NT2/D1 (cell line): ENCODE results near the gene SLC9A3.

Experiments
- DNase-seq: peaks from one replicate; pipeline ENCODE4 v3.0.0-alpha.2; 2011; ENCODE audit warnings: low read depth, low spot score
- H3K27me3 ChIP-seq: 2 replicates; pipeline ENCODE4 v1.6.0; 2011; ENCODE audit warnings: mild to moderate bottlenecking; ENCODE audit not compliant: insufficient read length, insufficient read depth
- H3K36me3 ChIP-seq: 2 replicates; pipeline ENCODE4 v1.6.1; 2011; ENCODE audit warnings: mild to moderate bottlenecking, low read length, mixed read lengths; ENCODE audit not compliant: insufficient read depth, insufficient read length
- H3K4me1 ChIP-seq: 2 replicates; pipeline ENCODE4 v1.5.1; 2011; ENCODE audit not compliant: insufficient read depth, insufficient read length
- H3K4me3 ChIP-seq: 2 replicates; pipeline ENCODE4 v1.5.1; 2011; ENCODE audit warnings: low read depth; ENCODE audit not compliant: insufficient read length
- H3K9ac ChIP-seq: 2 replicates; pipeline ENCODE4 v1.6.0; 2011; ENCODE audit warnings: low read depth; ENCODE audit not compliant: insufficient read length
- H3K9me3 ChIP-seq: 2 replicates; pipeline ENCODE4 v1.5.1; 2011; ENCODE audit warnings: mild to moderate bottlenecking, low read length; ENCODE audit not compliant: insufficient read depth
- SUZ12 ChIP-seq: IDR thresholded peaks from 2 replicates; pipeline ENCODE4 v1.6.1; 2011; ENCODE audit not compliant: insufficient read length, insufficient read depth; ENCODE audit errors: extremely low read depth
- YY1 ChIP-seq: IDR thresholded peaks from 2 replicates; pipeline ENCODE4 v1.6.1; 2011; ENCODE audit not compliant: insufficient read length, insufficient read depth
- ZNF274 ChIP-seq: IDR thresholded peaks from 2 replicates; pipeline ENCODE4 v1.6.1; 2011; ENCODE audit warnings: mild to moderate bottlenecking, low read depth, low read length

The SLC9A3 gene

DNA sequence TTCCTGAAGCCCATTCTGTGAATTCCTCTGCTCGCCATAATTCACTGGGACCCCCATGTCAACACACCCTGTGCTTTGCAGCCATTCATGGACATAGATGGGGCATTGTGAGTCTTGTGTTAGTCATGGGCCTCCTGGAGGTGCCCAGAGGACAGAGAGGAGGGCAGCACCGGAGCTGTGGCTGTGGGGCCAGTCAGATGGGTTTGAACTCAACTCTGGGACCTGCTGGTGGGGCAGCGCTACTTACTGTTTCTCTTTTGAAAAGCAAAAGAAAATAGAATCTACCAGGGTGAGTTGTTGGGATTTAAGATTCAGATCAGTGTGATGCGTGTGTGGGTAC is 92.6 kb downstream of the SLC9A3 start:
- DNase-seq = no peak
- Histone ChIP-seq H3K4me3 (no peak overlapping the region), H3K27me3 (no peaks in the 10 kb centered on the region), H3K4me1 (peaks cover 3% of the 10 kb centered on the region), H3K9me3 (no peaks in the 10 kb centered on the region), H3K36me3 (no peaks in the 10 kb centered on the region), H3K9ac (no peak overlapping the region)
- no peak for TF ChIP-seq YY1
- no peak for TF ChIP-seq ZNF274
- no peak for TF ChIP-seq SUZ12

DNA sequence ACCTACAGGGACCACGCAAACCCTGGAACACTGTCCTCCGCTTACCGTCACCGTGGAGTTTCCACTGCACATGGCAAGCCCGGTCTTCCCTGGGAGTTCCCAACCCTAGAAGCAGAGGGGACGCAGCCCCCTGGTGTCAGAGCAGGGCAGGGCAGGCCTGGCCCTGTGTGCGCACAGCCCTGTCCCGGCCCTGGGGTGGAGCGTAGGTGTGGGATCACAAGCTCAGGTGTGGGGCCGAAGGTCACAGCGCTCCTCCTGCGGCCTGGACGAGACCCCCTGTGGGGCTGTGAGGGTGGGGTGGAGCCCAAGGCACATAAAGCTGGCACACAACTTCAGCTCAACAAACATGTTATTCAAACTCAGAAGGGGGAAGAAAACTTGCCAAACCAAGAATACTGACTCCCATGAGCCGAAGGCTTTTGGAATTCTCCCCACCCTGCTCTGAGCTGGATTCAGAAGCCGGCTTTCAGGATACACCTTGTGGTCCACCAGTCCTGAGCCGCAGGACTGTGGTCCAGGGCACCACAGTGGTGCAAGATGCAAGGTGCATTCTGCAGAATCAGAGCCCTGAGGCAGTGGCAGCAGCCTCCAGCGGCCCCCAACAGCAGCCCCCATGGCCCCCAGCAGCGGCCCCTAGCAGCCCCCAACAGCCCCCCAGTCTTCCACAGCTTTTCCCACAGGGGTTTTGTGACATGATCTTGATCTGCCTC is 93.1 kb downstream of the SLC9A3 start:
- no peak for TF ChIP-seq SUZ12
- TF ChIP-seq ZNF274 = no peak
- no peak for TF ChIP-seq YY1
- no peak overlapping the region for H3K4me3 ChIP-seq
- peaks cover 3% of the 10 kb centered on the region for H3K4me1 ChIP-seq
- no peaks in the 10 kb centered on the region for H3K36me3 ChIP-seq
- DNase-seq = peak; percentile 42
- H3K9me3 ChIP-seq = no peaks in the 10 kb centered on the region
- no peaks in the 10 kb centered on the region for H3K27me3 ChIP-seq
- no peak overlapping the region for H3K9ac ChIP-seq

DNA sequence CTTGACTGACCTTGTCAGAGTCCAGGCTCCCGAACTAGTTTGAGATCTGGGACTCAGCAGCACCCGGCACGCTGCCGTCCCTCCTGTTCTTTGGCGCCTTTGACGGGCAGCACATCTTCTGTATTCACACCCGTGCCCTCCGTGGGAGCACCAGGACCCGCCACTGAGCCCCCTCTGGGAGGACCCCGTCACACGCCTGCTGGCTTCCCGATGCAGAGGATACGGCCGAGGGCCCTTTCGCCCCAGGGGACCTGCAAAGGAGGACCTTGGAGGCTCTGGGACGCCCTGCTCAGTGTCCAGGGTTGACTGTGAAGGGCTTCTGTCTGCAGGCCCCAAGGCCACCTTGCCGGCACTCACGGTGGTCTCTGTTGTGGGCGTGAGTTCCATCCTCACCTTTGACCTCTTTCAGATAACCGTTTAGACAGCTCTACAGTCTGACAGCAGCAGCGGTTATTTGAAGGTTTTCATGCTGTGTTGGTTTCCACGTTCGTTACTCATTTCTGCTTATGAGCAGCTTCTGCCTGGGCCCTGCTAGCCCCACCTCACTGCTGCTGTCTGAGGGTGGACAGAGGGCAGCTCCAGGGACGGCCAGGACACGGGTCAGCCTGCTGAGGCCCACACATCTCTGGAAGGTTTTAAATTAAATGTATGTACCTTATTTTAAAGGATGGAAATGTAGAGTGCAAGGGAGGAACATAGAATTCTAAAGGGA is 93.9 kb downstream of the SLC9A3 start:
- no peak for DNase-seq
- peak overlapping the region; percentile 42 for H3K9ac ChIP-seq
- peaks cover 3% of the 10 kb centered on the region for H3K4me1 ChIP-seq
- no peak for TF ChIP-seq SUZ12
- TF ChIP-seq ZNF274 = no peak
- TF ChIP-seq YY1 = no peak
- H3K27me3 ChIP-seq = no peaks in the 10 kb centered on the region
- no peaks in the 10 kb centered on the region for H3K9me3 ChIP-seq
- no peak overlapping the region for H3K4me3 ChIP-seq
- H3K36me3 ChIP-seq = no peaks in the 10 kb centered on the region

DNA sequence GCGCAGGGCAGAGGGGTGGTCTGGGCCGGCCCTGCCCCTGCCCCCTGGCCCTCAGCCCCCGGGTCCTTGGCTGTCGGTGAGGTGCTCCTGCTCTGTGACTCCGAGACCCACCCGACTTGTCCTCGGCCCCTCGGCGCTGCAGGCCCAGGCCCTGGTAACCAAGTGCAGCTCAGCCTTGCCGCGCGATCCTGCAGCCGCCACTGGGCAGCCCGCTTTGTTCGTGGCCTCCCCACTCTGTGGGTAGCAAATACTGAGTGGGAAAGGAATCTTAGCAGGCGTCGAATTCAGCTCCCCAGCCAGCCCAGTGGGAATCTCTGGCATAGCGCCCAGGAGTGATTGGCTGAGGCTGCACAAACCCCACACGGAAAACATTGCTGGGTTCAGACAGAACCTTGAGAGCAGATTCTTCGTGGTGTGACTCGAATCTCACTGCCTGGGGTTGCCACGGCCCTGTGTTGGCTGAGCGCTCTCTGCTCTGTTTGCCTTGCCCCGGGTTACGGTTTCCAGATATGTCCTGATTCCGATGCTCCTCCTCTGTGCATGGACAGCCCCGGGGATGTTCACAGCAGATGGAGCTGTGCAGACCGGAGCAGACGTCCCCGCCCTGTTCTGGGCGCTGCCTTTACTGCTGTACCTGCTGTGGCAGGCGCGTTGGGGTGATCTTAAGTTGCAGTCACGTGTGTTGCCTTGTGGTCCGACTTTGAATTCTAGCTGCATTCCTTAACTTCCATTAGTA is 94.6 kb downstream of the SLC9A3 start:
- Histone ChIP-seq H3K4me1 (peaks cover 4% of the 10 kb centered on the region), H3K9ac (no peak overlapping the region), H3K36me3 (no peaks in the 10 kb centered on the region), H3K27me3 (no peaks in the 10 kb centered on the region), H3K4me3 (no peak overlapping the region), H3K9me3 (no peaks in the 10 kb centered on the region)
- TF ChIP-seq SUZ12 (no peak), ZNF274 (no peak), YY1 (no peak)
- DNase-seq = no peak

DNA sequence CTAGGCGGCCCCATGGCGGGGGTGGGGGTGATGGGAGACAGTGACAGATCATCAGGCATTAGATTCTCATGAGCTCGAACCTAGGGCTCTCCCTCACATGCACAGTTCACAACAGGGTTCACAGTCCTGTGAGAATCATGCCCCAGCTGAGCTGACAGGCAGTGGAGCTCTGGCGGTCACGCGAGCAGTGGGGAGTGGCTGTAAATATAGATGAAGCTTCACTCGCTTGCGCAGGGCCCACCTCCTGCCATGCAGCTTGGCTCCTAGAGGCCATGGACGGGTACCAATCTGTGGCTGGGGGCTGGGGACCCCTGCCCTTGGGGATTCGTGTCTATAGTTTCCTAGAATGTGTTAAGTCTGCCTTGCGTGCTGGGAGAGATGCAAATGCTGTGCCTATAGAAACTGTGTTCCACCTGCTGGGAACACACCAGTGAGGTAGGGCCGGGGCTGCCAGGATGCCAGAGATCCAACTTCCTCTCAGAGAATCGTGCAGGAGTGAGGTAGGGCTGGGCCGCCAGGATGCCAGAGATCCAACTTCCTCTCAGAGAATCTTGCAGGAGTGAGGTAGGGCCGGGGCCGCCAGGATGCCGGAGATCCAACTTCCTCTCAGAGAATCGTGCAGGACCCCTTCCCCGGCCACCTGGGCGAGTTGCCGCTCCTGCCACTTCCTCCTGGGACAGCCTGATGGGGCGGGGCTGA is 95.3 kb downstream of the SLC9A3 start:
- no peaks in the 10 kb centered on the region for H3K27me3 ChIP-seq
- TF ChIP-seq ZNF274 = no peak
- no peak for TF ChIP-seq YY1
- no peak for TF ChIP-seq SUZ12
- H3K4me3 ChIP-seq = no peak overlapping the region
- H3K9ac ChIP-seq = no peak overlapping the region
- H3K36me3 ChIP-seq = no peaks in the 10 kb centered on the region
- DNase-seq = no peak
- no peaks in the 10 kb centered on the region for H3K9me3 ChIP-seq
- peaks cover 5% of the 10 kb centered on the region for H3K4me1 ChIP-seq

DNA sequence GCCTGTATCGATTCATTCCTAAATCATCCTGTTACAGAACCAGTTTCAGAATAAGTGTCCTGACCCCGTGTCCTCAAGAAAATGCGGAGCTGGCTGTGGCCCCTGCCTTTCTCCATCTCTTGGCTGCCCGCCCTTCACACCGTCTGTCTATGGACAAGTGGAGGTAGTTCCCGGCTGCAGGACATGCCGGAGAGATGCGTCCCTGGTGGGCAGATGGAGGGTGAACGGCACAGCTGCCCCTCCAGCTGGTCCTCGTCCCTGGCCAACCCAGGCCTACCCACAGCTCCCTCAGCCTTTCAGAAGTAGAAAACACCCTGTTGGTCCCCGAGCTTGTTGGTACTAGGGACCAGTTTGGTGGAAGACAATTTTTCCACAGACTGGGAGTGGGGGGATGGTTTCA is 96.0 kb downstream of the SLC9A3 start:
- Histone ChIP-seq H3K27me3 (no peaks in the 10 kb centered on the region), H3K9me3 (no peaks in the 10 kb centered on the region), H3K4me3 (no peak overlapping the region), H3K9ac (no peak overlapping the region), H3K4me1 (peaks cover 5% of the 10 kb centered on the region), H3K36me3 (no peaks in the 10 kb centered on the region)
- TF ChIP-seq YY1 (no peak), ZNF274 (no peak), SUZ12 (no peak)
- DNase-seq = no peak
